Endothelial cell of hepatic sinusoid (primary cell): Measurements from ENCODE around the gene SLC28A2.
"Not testable (repeated sequence)": the region's sequence is repeated elsewhere in the genome, so short reads cannot be mapped to it uniquely, and the experiment has no call there.

ENCODE experiments used
- in situ Hi-C: cut with HindIII; loops from 2 replicates; pipeline ENCODE4 v1.10.0; 2017; ENCODE audit warnings: low sequenced_read_pairs

The SLC28A2 gene

GRCh38 chr15:45251888-45252287, at the start of gene SLC28A2:
TSS of gene SLC28A2 (plus strand) at chr15:45252234. CDS start at chr15:45253216, 982 bp downstream.
- in situ Hi-C loops: no loop called here

- in situ Hi-C loops: loop anchor here (5.0 kb wide), 2 partner anchors 41 to 209 kb away; no protein-coding TSS in a partner anchor
These were observed 48.9 kb upstream of the SLC28A2 start for GRCh38 chr15:45203182-45203581.

- in situ Hi-C loops: no loop called here
These were observed 46.8 kb upstream of the SLC28A2 start for GRCh38 chr15:45205192-45205591.

- in situ Hi-C loops: no loop called here
These were observed 39.5 kb upstream of the SLC28A2 start for GRCh38 chr15:45212493-45212892.

- in situ Hi-C loops: no loop called here
These were observed 30.9 kb upstream of the SLC28A2 start for GRCh38 chr15:45221053-45221599.

- in situ Hi-C loops: no loop called here
These were observed 30.1 kb upstream of the SLC28A2 start for GRCh38 chr15:45221967-45222366.

- in situ Hi-C loops: no loop called here
These were observed 27.3 kb upstream of the SLC28A2 start for GRCh38 chr15:45224621-45225217.

GRCh38 chr15:45225506-45226273, 26.3 kb upstream of the SLC28A2 start:
- in situ Hi-C loops: no loop called here

GRCh38 chr15:45228931-45229330, 23.1 kb upstream of the SLC28A2 start:
- in situ Hi-C loops: no loop called here

GRCh38 chr15:45230245-45230965, 21.6 kb upstream of the SLC28A2 start:
- in situ Hi-C loops: no loop called here

GRCh38 chr15:45231132-45231531, 20.9 kb upstream of the SLC28A2 start:
- in situ Hi-C loops: no loop called here

- in situ Hi-C loops: no loop called here
These were observed 20.0 kb upstream of the SLC28A2 start for GRCh38 chr15:45231864-45232562.

GRCh38 chr15:45234562-45235235, 17.3 kb upstream of the SLC28A2 start:
- in situ Hi-C loops: no loop called here

GRCh38 chr15:45236806-45237205, 15.2 kb upstream of the SLC28A2 start:
- in situ Hi-C loops: not testable (repeated sequence)

GRCh38 chr15:45242289-45242688, 9.7 kb upstream of the SLC28A2 start:
- in situ Hi-C loops: no loop called here

GRCh38 chr15:45249125-45249780, 2.8 kb upstream of the SLC28A2 start:
- in situ Hi-C loops: no loop called here

GRCh38 chr15:45253330-45253729, 1.3 kb downstream of the SLC28A2 start:
- in situ Hi-C loops: no loop called here

- in situ Hi-C loops: no loop called here
These were observed 2.4 kb downstream of the SLC28A2 start for GRCh38 chr15:45254405-45254804.

- in situ Hi-C loops: not testable (repeated sequence)
These were observed 2.8 kb downstream of the SLC28A2 start for GRCh38 chr15:45254824-45255223.

- in situ Hi-C loops: no loop called here
These were observed 7.8 kb downstream of the SLC28A2 start for GRCh38 chr15:45259796-45260195.
